SU-DHL-6 (cell line): ENCODE measurements around the gene DUSP9.

ENCODE experiments used
- H2AFZ ChIP-seq: fragments of 200-600 bp; sonication (generic); 2 replicates; pipeline ENCODE4 v1.6.1; 2014; ENCODE audit warnings: low read depth, mild to moderate bottlenecking, moderate library complexity, mixed read lengths, antibody characterized with exemption, low read length; ENCODE audit not compliant: severe bottlenecking
- H3F3A ChIP-seq: fragments of 200-600 bp; shearing (Covaris generic); 2 replicates; pipeline ENCODE4 v1.6.0; 2016; ENCODE audit warnings: antibody characterized with exemption, mild to moderate bottlenecking; ENCODE audit not compliant: insufficient read depth
- H3K27ac ChIP-seq: fragments of 200-600 bp; sonication (generic); 2 replicates; pipeline ENCODE4 v1.5.1; 2016; ENCODE audit warnings: low read depth, mild to moderate bottlenecking, low read length, moderate library complexity, mixed read lengths
- H3K27me3 ChIP-seq: fragments of 200-600 bp; sonication (generic), shearing (Covaris generic); 2 replicates; pipeline ENCODE4 v1.6.0; 2014; ENCODE audit warnings: mild to moderate bottlenecking, low read length
- H3K36me3 ChIP-seq: fragments of 200-600 bp; sonication (generic); 2 replicates; pipeline ENCODE4 v1.6.1; 2014; ENCODE audit warnings: mild to moderate bottlenecking, low read length, mixed read lengths
- H3K4me2 ChIP-seq: fragments of 300-600, 200-600 bp; shearing (Covaris generic), sonication (generic); 2 replicates; pipeline ENCODE4 v1.6.0; 2014; ENCODE audit warnings: low read length, low read depth, mild to moderate bottlenecking; ENCODE audit not compliant: poor library complexity, severe bottlenecking
- H3K4me3 ChIP-seq: fragments of 200-600 bp; sonication (generic); 2 replicates; pipeline ENCODE4 v1.5.1; 2014; ENCODE audit warnings: antibody characterized with exemption, low read length, mild to moderate bottlenecking, mixed read lengths; ENCODE audit not compliant: insufficient read depth, poor library complexity, severe bottlenecking
- H3K79me2 ChIP-seq: fragments of 200-600 bp; sonication (generic); 2 replicates; pipeline ENCODE4 v1.6.1; 2014; ENCODE audit warnings: mild to moderate bottlenecking, low read length, moderate library complexity; ENCODE audit not compliant: insufficient read depth
- H3K9ac ChIP-seq: fragments of 200-600 bp; sonication (generic); 2 replicates; pipeline ENCODE4 v1.7.0; 2014; ENCODE audit warnings: mild to moderate bottlenecking, low read length
- H3K9me2 ChIP-seq: fragments of 200-600 bp; sonication (generic); replicated peaks from 2 replicates; pipeline ENCODE4 v1.6.1; 2014; ENCODE audit warnings: low read length; ENCODE audit not compliant: insufficient read depth
- H3K9me3 ChIP-seq: fragments of 200-600 bp; sonication (generic); 2 replicates; pipeline ENCODE4 v1.6.1; 2014; ENCODE audit warnings: low read length, mixed read lengths; ENCODE audit not compliant: insufficient read depth
- H4K20me1 ChIP-seq: fragments of 200-600 bp; sonication (generic); 2 replicates; pipeline ENCODE4 v1.6.1; 2014; ENCODE audit warnings: low read depth, mild to moderate bottlenecking, antibody characterized with exemption, low read length, moderate library complexity, mixed read lengths
- EZH2phosphoT487 ChIP-seq: fragments of 200-600 bp; sonication (generic), shearing (Covaris generic); conservative IDR thresholded peaks from 2 replicates; pipeline ENCODE4 v1.6.1; 2018; ENCODE audit warnings: mild to moderate bottlenecking, antibody characterized with exemption, low read length, moderate library complexity, mixed read lengths
- TF ChIP-seq, protein P1 (sequence below): fragments of 200-600 bp; sonication (generic); IDR thresholded peaks from one replicate; pipeline ENCODE4 v1.5.1; 2017; ENCODE audit warnings: antibody characterized with exemption, mild to moderate bottlenecking, low read length, moderate library complexity; ENCODE audit not compliant: insufficient read depth, poor library complexity, severe bottlenecking

The DUSP9 gene

DNA sequence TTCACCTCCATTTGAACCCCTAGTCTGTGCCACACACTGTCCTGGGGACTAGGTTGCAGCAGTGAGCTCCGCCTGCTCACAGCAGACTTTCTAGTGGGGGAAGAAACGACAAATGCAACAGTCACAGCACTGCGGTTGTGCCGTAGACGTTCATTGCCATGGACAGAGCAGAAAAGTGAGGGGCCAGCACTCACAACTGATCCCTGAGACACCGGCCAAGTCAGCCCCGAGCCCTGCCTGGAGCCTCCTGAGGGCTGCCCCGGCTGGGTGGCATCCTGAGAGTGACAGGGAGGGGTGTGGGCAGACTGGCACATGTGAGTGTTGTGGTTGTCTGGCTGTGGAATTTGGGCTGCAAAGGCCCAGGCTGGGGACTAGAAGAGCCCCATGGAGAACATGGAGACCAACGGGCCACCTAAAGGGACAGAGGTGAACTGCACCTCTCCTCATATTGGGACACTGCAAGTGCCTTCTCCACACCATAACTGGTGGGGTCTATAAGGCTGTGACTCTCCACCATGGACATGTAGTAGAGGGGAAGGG is 4.6 kb downstream of the DUSP9 start:
- H3K9ac ChIP-seq: no peak overlapping the region
- no peak overlapping the region for H3K27ac ChIP-seq
- H2AFZ ChIP-seq: no peak overlapping the region
- no peaks in the 10 kb centered on the region for H3F3A ChIP-seq
- TF ChIP-seq, protein P1, sequence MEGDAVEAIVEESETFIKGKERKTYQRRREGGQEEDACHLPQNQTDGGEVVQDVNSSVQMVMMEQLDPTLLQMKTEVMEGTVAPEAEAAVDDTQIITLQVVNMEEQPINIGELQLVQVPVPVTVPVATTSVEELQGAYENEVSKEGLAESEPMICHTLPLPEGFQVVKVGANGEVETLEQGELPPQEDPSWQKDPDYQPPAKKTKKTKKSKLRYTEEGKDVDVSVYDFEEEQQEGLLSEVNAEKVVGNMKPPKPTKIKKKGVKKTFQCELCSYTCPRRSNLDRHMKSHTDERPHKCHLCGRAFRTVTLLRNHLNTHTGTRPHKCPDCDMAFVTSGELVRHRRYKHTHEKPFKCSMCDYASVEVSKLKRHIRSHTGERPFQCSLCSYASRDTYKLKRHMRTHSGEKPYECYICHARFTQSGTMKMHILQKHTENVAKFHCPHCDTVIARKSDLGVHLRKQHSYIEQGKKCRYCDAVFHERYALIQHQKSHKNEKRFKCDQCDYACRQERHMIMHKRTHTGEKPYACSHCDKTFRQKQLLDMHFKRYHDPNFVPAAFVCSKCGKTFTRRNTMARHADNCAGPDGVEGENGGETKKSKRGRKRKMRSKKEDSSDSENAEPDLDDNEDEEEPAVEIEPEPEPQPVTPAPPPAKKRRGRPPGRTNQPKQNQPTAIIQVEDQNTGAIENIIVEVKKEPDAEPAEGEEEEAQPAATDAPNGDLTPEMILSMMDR: no peak
- no peak for TF ChIP-seq EZH2phosphoT487
- no peak overlapping the region for H3K4me3 ChIP-seq
- H3K9me2 ChIP-seq: no peaks in the 10 kb centered on the region
- no peaks in the 10 kb centered on the region for H4K20me1 ChIP-seq
- H3K36me3 ChIP-seq: no peaks in the 10 kb centered on the region
- H3K27me3 ChIP-seq: no peaks in the 10 kb centered on the region
- H3K9me3 ChIP-seq: 0 out of 2 replicates have a peak, but pooled peaks cover 3% of the 10 kb centered on the region
- H3K4me2 ChIP-seq: no peak overlapping the region
- H3K79me2 ChIP-seq: no peaks in the 10 kb centered on the region

DNA sequence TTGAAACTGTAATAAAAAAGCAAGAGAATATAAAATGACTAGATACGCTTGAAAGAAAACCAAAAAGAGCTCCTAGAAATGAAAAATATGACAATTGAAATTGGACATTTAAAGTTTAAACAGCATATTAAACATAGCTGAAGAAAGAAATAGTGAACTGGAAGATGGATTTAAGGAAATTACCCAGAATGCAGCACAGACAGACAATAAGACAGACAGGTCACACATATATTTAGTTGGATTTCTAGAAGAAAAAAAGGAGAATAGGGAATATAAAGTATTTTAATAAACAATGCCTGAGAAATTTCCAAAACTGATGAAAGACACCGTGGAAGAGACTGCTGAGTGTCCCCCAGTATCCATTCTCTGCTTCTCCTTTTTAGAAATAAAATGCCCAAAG is 6.6 kb downstream of the DUSP9 start:
- H3F3A ChIP-seq: no peaks in the 10 kb centered on the region
- no peak for TF ChIP-seq EZH2phosphoT487
- TF ChIP-seq, protein P1: no peak
- H3K27me3 ChIP-seq: no peaks in the 10 kb centered on the region
- H2AFZ ChIP-seq: no peak overlapping the region
- H3K36me3 ChIP-seq: no peaks in the 10 kb centered on the region
- H3K9me2 ChIP-seq: no peaks in the 10 kb centered on the region
- H4K20me1 ChIP-seq: no peaks in the 10 kb centered on the region
- H3K4me3 ChIP-seq: no peak overlapping the region
- H3K79me2 ChIP-seq: no peaks in the 10 kb centered on the region
- H3K9me3 ChIP-seq: 0 out of 2 replicates have a peak, but pooled peaks cover 3% of the 10 kb centered on the region
- no peak overlapping the region for H3K27ac ChIP-seq
- no peak overlapping the region for H3K4me2 ChIP-seq
- no peak overlapping the region for H3K9ac ChIP-seq

DNA sequence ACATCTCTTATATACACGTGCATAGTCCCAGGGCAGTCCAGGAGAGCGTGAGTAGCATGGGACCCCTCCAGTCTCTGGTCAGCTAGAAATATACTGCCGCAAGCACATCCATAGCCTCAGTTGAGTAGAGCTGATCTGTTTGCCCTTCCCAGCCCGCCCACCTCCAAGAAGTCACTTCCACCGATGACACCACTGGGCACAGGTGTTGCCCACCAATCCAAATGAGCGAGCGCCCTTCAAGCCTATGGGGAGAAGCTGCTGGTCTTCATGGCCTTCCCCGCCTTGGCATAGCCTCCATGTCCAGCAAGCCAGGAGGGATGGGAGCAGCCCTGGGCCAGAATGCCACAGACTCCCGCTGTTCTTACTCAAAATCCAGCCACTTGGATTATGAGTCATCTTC is 10.2 kb downstream of the DUSP9 start:
- 0 out of 2 replicates have a peak, but pooled peaks cover 3% of the 10 kb centered on the region for H3K9me3 ChIP-seq
- TF ChIP-seq EZH2phosphoT487: no peak
- TF ChIP-seq, protein P1: no peak
- H3K4me3 ChIP-seq: no peak overlapping the region
- H3K79me2 ChIP-seq: no peaks in the 10 kb centered on the region
- H4K20me1 ChIP-seq: no peaks in the 10 kb centered on the region
- no peaks in the 10 kb centered on the region for H3K36me3 ChIP-seq
- H3K27me3 ChIP-seq: no peaks in the 10 kb centered on the region
- no peak overlapping the region for H3K9ac ChIP-seq
- H3K27ac ChIP-seq: no peak overlapping the region
- H3K9me2 ChIP-seq: no peaks in the 10 kb centered on the region
- no peak overlapping the region for H3K4me2 ChIP-seq
- H3F3A ChIP-seq: no peaks in the 10 kb centered on the region
- no peak overlapping the region for H2AFZ ChIP-seq
